Measurements from ENCODE around the gene NCKAP5.

Gene NCKAP5

GRCh38 chr2:133380991-133381390 lies 187.3 kb downstream of the NCKAP5 start:
- no peaks in the 10 kb centered on the region for H3K36me3 ChIP-seq (ENCODE audit: control insufficient read depth in 2 of 2, insufficient read depth in 2 of 2, low read length in 2 of 2)
- H3K9me3 ChIP-seq (ENCODE audit: control insufficient read depth in 2 of 2, low read length in 2 of 2): no peaks in the 10 kb centered on the region
- H3K27ac ChIP-seq (ENCODE audit: low read depth in 2 of 2, low read length in 2 of 2): no peak overlapping the region
- H3K27me3 ChIP-seq (ENCODE audit: control insufficient read depth in 2 of 2, insufficient read depth in 2 of 2, low read length in 2 of 2): no peaks in the 10 kb centered on the region
- no peaks in the 10 kb centered on the region for H3K4me1 ChIP-seq (ENCODE audit: control insufficient read depth in 2 of 2, insufficient read depth in 2 of 2, low read length in 2 of 2)
- no peak overlapping the region for H3K9ac ChIP-seq (ENCODE audit: low read depth in 1 of 2, low read length in 2 of 2)
- H3K4me3 ChIP-seq (ENCODE audit: low read length in 2 of 2): no peak overlapping the region

GRCh38 chr2:133378928-133379549 lies 189.2 kb downstream of the NCKAP5 start:
- no peaks in the 10 kb centered on the region for H3K4me1 ChIP-seq (ENCODE audit: control insufficient read depth in 2 of 2, insufficient read depth in 2 of 2, low read length in 2 of 2)
- no peak overlapping the region for H3K4me3 ChIP-seq (ENCODE audit: low read length in 2 of 2)
- no peaks in the 10 kb centered on the region for H3K9me3 ChIP-seq (ENCODE audit: control insufficient read depth in 2 of 2, low read length in 2 of 2)
- no peak overlapping the region for H3K9ac ChIP-seq (ENCODE audit: low read depth in 1 of 2, low read length in 2 of 2)
- no peaks in the 10 kb centered on the region for H3K27me3 ChIP-seq (ENCODE audit: control insufficient read depth in 2 of 2, insufficient read depth in 2 of 2, low read length in 2 of 2)
- no peak overlapping the region for H3K27ac ChIP-seq (ENCODE audit: low read depth in 2 of 2, low read length in 2 of 2)
- no peaks in the 10 kb centered on the region for H3K36me3 ChIP-seq (ENCODE audit: control insufficient read depth in 2 of 2, insufficient read depth in 2 of 2, low read length in 2 of 2)

- H3K9me3 ChIP-seq (ENCODE audit: control insufficient read depth in 2 of 2, low read length in 2 of 2): no peaks in the 10 kb centered on the region
- H3K9ac ChIP-seq (ENCODE audit: low read depth in 1 of 2, low read length in 2 of 2): no peak overlapping the region
- H3K36me3 ChIP-seq (ENCODE audit: control insufficient read depth in 2 of 2, insufficient read depth in 2 of 2, low read length in 2 of 2): no peaks in the 10 kb centered on the region
- H3K4me3 ChIP-seq (ENCODE audit: low read length in 2 of 2): no peak overlapping the region
- H3K27ac ChIP-seq (ENCODE audit: low read depth in 2 of 2, low read length in 2 of 2): no peak overlapping the region
- no peaks in the 10 kb centered on the region for H3K27me3 ChIP-seq (ENCODE audit: control insufficient read depth in 2 of 2, insufficient read depth in 2 of 2, low read length in 2 of 2)
- H3K4me1 ChIP-seq (ENCODE audit: control insufficient read depth in 2 of 2, insufficient read depth in 2 of 2, low read length in 2 of 2): no peaks in the 10 kb centered on the region
Observed at GRCh38 chr2:133378386-133378785, 189.9 kb downstream of the NCKAP5 start.

- Histone ChIP-seq H3K27me3 (ENCODE audit: control insufficient read depth in 2 of 2, insufficient read depth in 2 of 2, low read length in 2 of 2) (no peaks in the 10 kb centered on the region), H3K27ac (ENCODE audit: low read depth in 2 of 2, low read length in 2 of 2) (no peak overlapping the region), H3K9me3 (ENCODE audit: control insufficient read depth in 2 of 2, low read length in 2 of 2) (no peaks in the 10 kb centered on the region), H3K4me1 (ENCODE audit: control insufficient read depth in 2 of 2, insufficient read depth in 2 of 2, low read length in 2 of 2) (no peaks in the 10 kb centered on the region), H3K9ac (ENCODE audit: low read depth in 1 of 2, low read length in 2 of 2) (no peak overlapping the region), H3K36me3 (ENCODE audit: control insufficient read depth in 2 of 2, insufficient read depth in 2 of 2, low read length in 2 of 2) (no peaks in the 10 kb centered on the region), H3K4me3 (ENCODE audit: low read length in 2 of 2) (no peak overlapping the region)
Observed at GRCh38 chr2:133377599-133377998, 190.7 kb downstream of the NCKAP5 start.

- no peaks in the 10 kb centered on the region for H3K36me3 ChIP-seq (ENCODE audit: control insufficient read depth in 2 of 2, insufficient read depth in 2 of 2, low read length in 2 of 2)
- no peaks in the 10 kb centered on the region for H3K9me3 ChIP-seq (ENCODE audit: control insufficient read depth in 2 of 2, low read length in 2 of 2)
- no peak overlapping the region for H3K27ac ChIP-seq (ENCODE audit: low read depth in 2 of 2, low read length in 2 of 2)
- H3K9ac ChIP-seq (ENCODE audit: low read depth in 1 of 2, low read length in 2 of 2): no peak overlapping the region
- no peaks in the 10 kb centered on the region for H3K27me3 ChIP-seq (ENCODE audit: control insufficient read depth in 2 of 2, insufficient read depth in 2 of 2, low read length in 2 of 2)
- H3K4me3 ChIP-seq (ENCODE audit: low read length in 2 of 2): no peak overlapping the region
- no peaks in the 10 kb centered on the region for H3K4me1 ChIP-seq (ENCODE audit: control insufficient read depth in 2 of 2, insufficient read depth in 2 of 2, low read length in 2 of 2)
Observed at GRCh38 chr2:133377021-133377481, 191.2 kb downstream of the NCKAP5 start.

GRCh38 chr2:133374781-133375180 lies 193.5 kb downstream of the NCKAP5 start:
- Histone ChIP-seq H3K9ac (ENCODE audit: low read depth in 1 of 2, low read length in 2 of 2) (no peak overlapping the region), H3K27ac (ENCODE audit: low read depth in 2 of 2, low read length in 2 of 2) (no peak overlapping the region), H3K27me3 (ENCODE audit: control insufficient read depth in 2 of 2, insufficient read depth in 2 of 2, low read length in 2 of 2) (no peaks in the 10 kb centered on the region), H3K4me1 (ENCODE audit: control insufficient read depth in 2 of 2, insufficient read depth in 2 of 2, low read length in 2 of 2) (no peaks in the 10 kb centered on the region), H3K4me3 (ENCODE audit: low read length in 2 of 2) (no peak overlapping the region), H3K9me3 (ENCODE audit: control insufficient read depth in 2 of 2, low read length in 2 of 2) (no peaks in the 10 kb centered on the region), H3K36me3 (ENCODE audit: control insufficient read depth in 2 of 2, insufficient read depth in 2 of 2, low read length in 2 of 2) (no peaks in the 10 kb centered on the region)

GRCh38 chr2:133371286-133371685 lies 197.0 kb downstream of the NCKAP5 start:
- H3K4me3 ChIP-seq (ENCODE audit: low read length in 2 of 2): no peak overlapping the region
- H3K36me3 ChIP-seq (ENCODE audit: control insufficient read depth in 2 of 2, insufficient read depth in 2 of 2, low read length in 2 of 2): no peaks in the 10 kb centered on the region
- no peak overlapping the region for H3K9ac ChIP-seq (ENCODE audit: low read depth in 1 of 2, low read length in 2 of 2)
- no peaks in the 10 kb centered on the region for H3K4me1 ChIP-seq (ENCODE audit: control insufficient read depth in 2 of 2, insufficient read depth in 2 of 2, low read length in 2 of 2)
- H3K27ac ChIP-seq (ENCODE audit: low read depth in 2 of 2, low read length in 2 of 2): no peak overlapping the region
- H3K9me3 ChIP-seq (ENCODE audit: control insufficient read depth in 2 of 2, low read length in 2 of 2): no peaks in the 10 kb centered on the region
- no peaks in the 10 kb centered on the region for H3K27me3 ChIP-seq (ENCODE audit: control insufficient read depth in 2 of 2, insufficient read depth in 2 of 2, low read length in 2 of 2)

GRCh38 chr2:133369901-133370658 lies 198.2 kb downstream of the NCKAP5 start:
- no peaks in the 10 kb centered on the region for H3K36me3 ChIP-seq (ENCODE audit: control insufficient read depth in 2 of 2, insufficient read depth in 2 of 2, low read length in 2 of 2)
- no peaks in the 10 kb centered on the region for H3K9me3 ChIP-seq (ENCODE audit: control insufficient read depth in 2 of 2, low read length in 2 of 2)

GRCh38 chr2:133365117-133365516 lies 203.1 kb downstream of the NCKAP5 start:
- Histone ChIP-seq H3K27me3 (ENCODE audit: control insufficient read depth in 2 of 2, insufficient read depth in 2 of 2, low read length in 2 of 2) (no peaks in the 10 kb centered on the region), H3K36me3 (ENCODE audit: control insufficient read depth in 2 of 2, insufficient read depth in 2 of 2, low read length in 2 of 2) (no peaks in the 10 kb centered on the region), H3K4me3 (ENCODE audit: low read length in 2 of 2) (no peak overlapping the region), H3K4me1 (ENCODE audit: control insufficient read depth in 2 of 2, insufficient read depth in 2 of 2, low read length in 2 of 2) (no peaks in the 10 kb centered on the region), H3K9me3 (ENCODE audit: control insufficient read depth in 2 of 2, low read length in 2 of 2) (no peaks in the 10 kb centered on the region), H3K27ac (ENCODE audit: low read depth in 2 of 2, low read length in 2 of 2) (no peak overlapping the region), H3K9ac (ENCODE audit: low read depth in 1 of 2, low read length in 2 of 2) (no peak overlapping the region)

More at GRCh38 chr2:133369901-133370658, 198.2 kb downstream of the NCKAP5 start:
- Histone ChIP-seq H3K9ac (ENCODE audit: low read depth in 1 of 2, low read length in 2 of 2) (no peak overlapping the region), H3K27me3 (ENCODE audit: control insufficient read depth in 2 of 2, insufficient read depth in 2 of 2, low read length in 2 of 2) (no peaks in the 10 kb centered on the region), H3K4me1 (ENCODE audit: control insufficient read depth in 2 of 2, insufficient read depth in 2 of 2, low read length in 2 of 2) (no peaks in the 10 kb centered on the region), H3K4me3 (ENCODE audit: low read length in 2 of 2) (no peak overlapping the region), H3K27ac (ENCODE audit: low read depth in 2 of 2, low read length in 2 of 2) (no peak overlapping the region)

- Histone ChIP-seq H3K9me3 (ENCODE audit: control insufficient read depth in 2 of 2, low read length in 2 of 2) (no peaks in the 10 kb centered on the region), H3K27ac (ENCODE audit: low read depth in 2 of 2, low read length in 2 of 2) (no peak overlapping the region), H3K4me3 (ENCODE audit: low read length in 2 of 2) (no peak overlapping the region), H3K27me3 (ENCODE audit: control insufficient read depth in 2 of 2, insufficient read depth in 2 of 2, low read length in 2 of 2) (no peaks in the 10 kb centered on the region), H3K9ac (ENCODE audit: low read depth in 1 of 2, low read length in 2 of 2) (no peak overlapping the region), H3K36me3 (ENCODE audit: control insufficient read depth in 2 of 2, insufficient read depth in 2 of 2, low read length in 2 of 2) (no peaks in the 10 kb centered on the region), H3K4me1 (ENCODE audit: control insufficient read depth in 2 of 2, insufficient read depth in 2 of 2, low read length in 2 of 2) (no peaks in the 10 kb centered on the region)
Observed at GRCh38 chr2:133364636-133365035, 203.6 kb downstream of the NCKAP5 start.
